GM12892 (cell line): ENCODE results near the gene SBNO1.
"Not testable (repeated sequence)": the region's sequence is repeated elsewhere in the genome, so short reads cannot be mapped to it uniquely, and the experiment has no call there.

Experiments
- POLR2A ChIP-seq: IDR thresholded peaks from 2 replicates; pipeline ENCODE4 v1.6.1; 2011; ENCODE audit warnings: low read depth, low read length, control low read depth
- POLR2AphosphoS5 ChIP-seq: IDR thresholded peaks from 2 replicates; pipeline ENCODE4 v1.6.1; 2011; ENCODE audit warnings: low read depth, low read length, control low read depth
- TAF1 ChIP-seq: IDR thresholded peaks from 2 replicates; pipeline ENCODE4 v1.6.1; 2011; ENCODE audit warnings: low read depth, mild to moderate bottlenecking, control low read depth, low read length, borderline replicate concordance

DNA sequence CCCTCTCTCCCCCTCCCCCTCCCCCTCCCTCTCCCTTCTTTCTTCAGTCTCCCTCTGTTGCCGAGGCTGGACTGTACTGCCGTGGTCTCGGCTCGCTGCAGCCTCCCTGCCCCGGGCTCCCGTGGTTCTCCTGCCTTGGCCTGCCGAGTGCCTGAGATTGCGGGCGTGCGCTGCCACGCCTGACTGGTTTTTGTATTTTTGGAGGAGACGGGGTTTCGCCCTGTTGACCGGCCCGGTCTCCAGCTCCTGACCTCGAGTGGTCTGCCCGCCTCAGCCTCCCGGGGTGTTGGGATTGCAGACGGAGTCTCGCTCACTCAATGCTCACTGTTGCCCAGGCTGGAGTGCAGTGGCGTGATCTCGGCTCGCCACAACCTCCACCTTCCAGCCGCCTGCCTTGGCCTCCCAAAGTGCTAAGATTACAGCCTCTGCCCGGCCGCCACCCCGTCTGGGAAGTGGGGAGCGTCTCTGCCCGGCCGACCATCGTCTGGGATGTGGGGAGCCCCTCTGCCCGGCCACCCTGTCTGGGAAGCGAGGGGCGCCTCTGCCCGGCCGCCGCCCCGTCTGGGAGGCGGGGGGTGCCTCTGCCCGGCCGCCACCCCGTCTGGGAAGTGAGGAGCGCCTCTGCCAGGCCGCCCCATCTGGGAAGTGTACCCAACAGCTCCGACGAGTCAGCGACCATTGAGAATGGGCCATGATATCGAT lies 7.2 kb upstream of the SBNO1 start:
- TF ChIP-seq POLR2A, POLR2AphosphoS5, TAF1: not testable (repeated sequence)
